GM21526 (cell line): Measurements from ENCODE around the gene ELOF1.
"Not testable (repeated sequence)": the region's sequence is repeated elsewhere in the genome, so short reads cannot be mapped to it uniquely, and the experiment has no call there.

ENCODE experiments used
- ATAC-seq: cut with Tn5 transposase; IDR thresholded peaks from one replicate; pipeline ENCODE4 v1.9.1; 2021; ENCODE audit warnings: moderate library complexity; ENCODE audit not compliant: unreplicated experiment, low FRiP score

ELOF1 gene

DNA sequence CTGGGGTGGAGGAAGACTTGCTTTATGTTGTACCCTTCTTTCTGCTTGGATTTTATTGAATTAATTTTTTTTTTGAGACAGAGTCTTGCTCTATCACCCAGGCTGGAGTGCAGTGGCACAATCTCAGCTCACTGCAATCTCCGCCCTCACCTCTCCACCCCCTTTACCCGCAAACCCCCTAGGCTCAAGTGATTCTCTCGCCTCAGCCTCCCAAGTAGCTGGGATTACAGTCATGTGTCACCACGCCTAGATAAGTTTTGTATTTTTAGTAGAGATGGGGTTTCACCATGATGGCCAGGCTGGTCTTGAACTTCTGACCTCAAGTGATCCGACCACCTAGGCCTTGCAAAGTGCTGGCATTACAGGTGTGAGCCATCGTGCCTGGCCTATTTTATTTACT lies 14.3 kb upstream of the ELOF1 start:
- not testable (repeated sequence) for ATAC-seq

DNA sequence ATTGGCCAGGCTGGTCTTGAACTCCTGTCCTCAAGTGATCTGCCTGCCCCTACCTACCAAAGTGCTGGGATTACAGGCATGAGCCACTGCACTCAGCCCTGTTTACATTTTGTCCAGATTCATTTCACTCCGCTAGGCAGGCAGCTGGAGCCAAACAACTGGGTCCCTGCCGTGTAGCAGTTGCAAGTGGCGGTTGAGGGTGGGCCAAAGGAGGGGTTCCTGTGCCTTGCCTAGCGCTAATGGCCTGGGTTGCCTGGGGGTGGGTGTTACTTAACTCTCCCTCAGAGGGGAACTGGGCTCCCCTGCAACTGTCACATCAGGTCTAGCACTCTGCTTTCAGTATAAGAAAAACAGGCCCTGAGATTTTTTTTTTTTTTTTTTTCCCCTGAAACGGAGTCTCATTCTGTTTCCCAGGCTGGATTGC lies 11.0 kb upstream of the ELOF1 start:
- ATAC-seq = no peak

DNA sequence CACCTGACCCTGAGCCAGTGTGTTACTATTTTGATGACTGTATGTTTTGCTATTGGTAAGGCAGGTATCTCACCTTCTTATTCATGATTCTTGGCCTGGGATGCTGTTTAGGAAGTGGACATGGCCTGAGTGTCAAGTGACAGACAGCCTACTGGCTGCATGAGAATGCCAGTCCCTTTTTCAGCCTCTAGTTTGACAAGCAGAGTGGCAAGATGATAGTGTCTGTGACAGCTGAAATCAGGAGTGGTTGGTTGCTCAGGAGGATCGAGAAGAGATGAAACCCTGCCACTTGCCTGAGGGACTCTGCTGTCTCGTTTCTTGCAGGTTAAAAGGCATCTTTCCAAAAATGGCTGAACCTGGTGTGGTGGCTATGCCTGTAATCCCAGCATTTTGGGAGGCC lies 7.1 kb upstream of the ELOF1 start:
- ATAC-seq = no peak

DNA sequence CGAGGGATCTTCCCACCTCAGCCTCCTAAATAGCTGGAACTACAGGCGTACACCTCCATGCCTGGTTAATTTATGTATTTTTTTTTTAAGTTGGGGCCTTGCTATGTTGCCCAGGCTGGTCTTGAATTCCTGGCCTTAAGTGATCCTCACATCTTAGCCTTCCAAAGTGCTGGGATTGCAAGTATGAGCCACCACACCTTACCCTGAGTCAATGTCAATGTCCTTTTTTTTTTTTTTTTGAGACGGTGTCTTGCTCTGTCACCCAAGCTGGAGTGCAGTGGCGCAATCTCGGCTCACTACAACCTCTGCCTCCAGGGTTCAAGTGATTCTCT lies 6.6 kb upstream of the ELOF1 start:
- not testable (repeated sequence) for ATAC-seq

DNA sequence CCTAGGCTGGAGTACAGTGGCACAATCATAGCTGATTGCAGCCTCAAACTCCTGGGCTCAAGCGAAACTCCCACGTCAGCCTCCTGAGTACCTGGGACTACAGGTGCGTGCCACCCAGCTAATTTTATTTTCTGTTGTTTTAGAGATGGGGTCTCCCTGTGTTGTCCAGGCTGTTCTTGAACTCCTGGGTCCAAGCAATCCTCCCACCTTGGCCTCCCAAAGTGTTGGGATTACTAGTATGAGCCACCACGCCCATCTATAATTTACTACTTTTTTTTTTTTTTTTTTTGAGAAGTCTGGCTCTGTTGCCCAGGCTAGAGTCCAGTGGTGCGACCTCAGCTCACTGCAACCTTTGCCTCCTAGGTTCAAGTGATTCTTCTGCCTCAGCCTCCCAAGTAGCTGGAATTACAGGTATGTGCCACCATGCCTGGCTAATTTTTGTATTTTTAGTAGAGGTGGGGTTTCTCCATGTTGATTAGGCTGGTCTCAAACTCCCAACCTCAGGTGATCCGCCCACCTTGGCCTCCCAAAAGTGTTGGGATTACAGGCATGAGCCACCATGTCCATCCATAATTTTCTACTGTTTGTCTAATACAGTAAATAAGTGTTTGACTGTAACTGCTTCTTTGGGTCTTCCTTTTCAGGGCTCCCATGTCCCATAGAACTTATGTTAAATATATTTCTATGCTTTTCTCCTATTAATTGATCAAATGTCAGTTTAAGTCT lies 5.2 kb upstream of the ELOF1 start:
- not testable (repeated sequence) for ATAC-seq

DNA sequence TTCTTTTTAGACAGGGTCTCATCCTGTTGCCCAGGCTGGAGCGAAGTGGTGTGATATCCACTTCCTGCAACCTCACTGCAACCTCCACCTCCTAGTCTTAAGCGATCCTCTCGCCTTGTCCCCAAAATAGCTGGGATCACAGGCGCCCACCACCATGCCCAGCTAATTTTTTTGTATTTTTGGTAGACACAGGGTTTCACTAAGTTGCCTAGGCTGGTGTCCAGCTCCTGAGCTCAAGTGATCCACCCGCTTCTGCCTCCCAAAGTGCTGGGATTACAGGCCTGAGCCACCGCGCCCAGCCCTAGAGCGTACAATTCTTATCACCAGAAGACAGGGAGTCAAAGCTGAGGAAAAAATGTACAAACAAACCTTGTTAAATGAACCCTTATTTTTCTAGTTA lies 4.5 kb upstream of the ELOF1 start:
- ATAC-seq = no peak

DNA sequence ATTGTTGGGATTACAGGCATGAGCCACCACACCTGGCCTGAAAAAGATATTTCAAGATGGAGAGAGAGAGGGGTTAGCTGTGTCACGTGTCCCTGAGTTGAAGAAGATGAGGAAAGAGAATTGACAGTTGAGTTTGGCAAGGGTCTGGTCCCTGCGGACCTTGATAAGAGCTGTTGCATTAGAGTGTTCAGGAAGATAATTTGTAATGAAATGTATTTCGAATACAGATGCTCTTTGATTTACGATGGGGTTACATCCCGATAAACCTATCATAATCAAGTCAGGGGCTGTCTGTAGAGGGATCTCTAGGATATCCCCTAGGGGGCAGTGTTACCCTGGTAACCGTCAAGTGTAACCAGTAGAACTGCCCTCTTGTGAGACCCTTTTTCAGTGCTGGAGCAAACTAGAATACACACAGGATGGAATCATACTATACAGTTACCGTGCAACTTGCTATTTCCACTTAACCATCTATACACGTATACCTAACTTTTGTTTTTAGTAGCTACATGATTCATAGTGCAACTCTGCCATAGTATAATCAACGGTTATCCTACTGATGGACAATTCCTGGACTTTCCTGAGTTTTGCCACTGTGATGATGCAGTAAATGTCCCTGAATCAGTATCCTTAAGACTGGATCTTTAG lies 1.5 kb upstream of the ELOF1 start:
- no peak for ATAC-seq

DNA sequence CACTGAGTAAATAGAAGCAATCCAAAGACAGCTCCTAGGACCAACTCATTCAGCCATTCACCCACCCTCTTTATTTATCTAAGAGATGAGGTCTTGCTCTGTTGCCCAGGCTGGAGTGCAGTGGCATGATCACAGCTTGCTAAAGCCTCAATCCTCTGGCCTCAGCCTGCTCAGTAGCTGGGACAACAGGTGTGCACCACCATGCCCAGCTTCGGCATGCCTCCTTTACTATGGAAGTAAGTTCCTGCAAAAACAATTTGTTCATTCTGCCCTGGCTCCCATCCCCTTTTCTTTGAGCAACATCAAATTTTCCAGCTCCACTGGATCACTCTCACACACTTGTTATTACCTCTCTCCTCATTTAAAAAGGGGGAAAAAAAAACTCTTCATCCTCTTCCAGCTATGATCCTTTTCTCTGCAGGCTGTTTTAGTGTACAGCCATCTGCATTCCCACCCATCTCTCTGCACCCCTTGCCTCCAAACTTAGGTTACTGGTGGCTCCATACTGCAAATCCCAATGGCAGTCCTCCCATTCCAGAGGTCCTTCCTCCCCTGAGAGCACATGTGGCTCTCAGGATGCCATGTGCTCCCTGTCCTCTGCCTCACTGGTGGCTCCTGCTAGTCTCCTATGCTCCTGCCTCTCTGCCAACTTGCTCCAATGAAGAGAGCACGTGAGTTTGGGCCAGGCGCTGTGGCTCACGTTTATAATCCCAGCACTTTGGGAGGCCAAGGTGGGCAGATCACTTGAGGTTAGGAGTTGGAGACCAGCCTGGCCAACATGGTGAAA lies 2.2 kb downstream of the ELOF1 start:
- no peak for ATAC-seq

DNA sequence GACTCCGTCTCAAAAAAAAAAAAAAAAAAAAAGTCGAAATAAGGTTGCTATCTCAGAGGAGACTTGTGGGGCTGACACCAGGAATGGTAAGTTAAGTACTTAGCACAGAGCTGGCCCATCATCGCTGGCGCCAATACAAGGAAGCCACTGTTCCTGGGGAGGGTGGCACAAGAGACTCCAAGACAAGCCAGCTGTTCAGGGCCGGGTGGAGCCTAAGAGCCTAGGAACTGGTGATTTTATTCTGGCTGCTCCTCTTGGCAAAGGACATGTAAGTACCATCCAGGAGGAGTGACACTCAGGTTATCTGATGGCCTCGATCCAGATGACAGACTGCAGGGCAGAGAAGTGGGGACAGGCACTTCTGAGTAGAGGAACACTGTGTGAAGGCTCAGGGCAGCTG lies 3.8 kb downstream of the ELOF1 start:
- ATAC-seq = no peak

DNA sequence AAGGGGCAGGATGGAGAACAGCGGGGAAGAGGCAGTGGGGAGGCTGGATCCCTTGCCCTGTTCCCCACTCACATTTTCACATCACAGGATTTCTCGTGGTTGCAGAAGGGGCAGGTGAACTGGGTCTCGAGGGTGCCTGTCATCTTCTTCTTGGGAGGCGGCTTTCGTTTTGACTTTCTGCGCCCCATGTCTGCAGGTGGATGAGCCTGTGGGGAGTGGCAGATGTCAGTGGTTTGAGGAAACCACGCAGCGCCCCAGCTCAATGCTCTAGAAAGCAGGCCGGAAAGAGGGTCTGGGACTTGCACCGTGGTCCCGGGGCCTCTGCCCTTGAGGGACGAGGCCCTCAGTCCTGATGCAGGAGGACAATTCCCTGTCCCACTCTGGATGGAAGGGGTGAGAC lies 4.9 kb downstream of the ELOF1 start:
- ATAC-seq = no peak

DNA sequence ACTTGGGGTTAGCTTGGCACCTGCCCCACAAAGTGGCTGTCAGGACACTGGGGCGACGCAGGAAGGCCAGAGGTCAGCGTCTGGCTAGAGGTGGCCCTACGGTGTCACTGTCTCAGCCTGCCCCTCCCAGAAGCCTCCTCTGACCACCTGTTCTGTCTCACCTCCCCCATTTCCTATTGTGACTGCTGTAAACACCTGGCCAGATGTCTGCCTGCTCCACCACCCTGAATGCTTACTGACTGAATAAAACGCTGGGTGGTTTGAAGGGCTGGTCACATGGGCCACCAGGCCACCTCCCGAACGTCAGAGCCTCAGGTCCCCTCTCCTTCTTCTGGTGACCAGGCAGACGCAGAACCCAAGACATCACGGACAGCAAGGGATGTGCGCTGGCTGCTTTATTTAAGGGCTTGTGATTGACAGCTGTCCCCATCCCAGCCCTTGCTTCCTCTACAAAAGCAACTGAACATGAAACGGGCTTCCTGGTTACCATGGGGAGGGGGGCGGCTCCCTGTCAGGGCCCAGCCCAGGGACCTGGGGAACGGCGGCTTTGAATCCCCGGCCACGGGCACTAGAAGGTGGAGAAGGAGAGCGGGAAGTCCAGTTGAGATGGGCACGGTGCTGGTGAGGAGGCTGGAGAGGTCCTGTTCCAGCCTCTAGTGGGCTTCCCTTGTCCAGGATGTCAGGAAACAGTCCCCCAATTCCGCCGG lies 6.2 kb downstream of the ELOF1 start:
- no peak for ATAC-seq

DNA sequence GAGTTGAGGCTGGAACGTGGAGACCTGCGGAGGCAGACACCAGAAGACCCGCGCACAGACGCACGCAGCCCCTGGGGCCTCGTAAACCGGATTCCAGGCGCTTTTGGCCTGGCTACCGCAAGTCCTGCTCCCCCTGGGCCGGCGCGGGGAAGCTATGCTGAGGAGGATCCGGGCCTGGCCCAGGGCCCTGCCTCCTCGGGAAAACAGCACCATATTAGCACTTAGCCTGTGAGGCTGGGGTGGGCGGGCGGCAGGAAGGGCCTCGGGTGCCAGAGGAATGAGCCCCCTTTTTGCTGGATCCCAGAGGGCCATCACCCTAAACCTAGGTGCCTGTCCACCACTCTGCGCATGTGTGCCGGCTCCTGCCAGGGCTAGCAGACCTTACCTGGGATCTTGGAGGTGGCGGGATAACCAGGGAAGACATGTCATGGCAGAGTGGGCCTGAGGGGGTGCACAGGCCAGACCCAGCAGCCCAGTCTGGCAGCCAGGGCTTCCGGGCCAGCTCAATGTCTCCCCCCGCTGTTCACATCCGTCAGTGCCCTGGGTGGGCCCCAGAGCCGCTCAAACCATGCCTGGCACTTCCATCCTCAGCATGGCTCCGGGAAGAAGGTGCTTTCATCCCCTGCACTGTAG lies 7.3 kb downstream of the ELOF1 start:
- no peak for ATAC-seq

DNA sequence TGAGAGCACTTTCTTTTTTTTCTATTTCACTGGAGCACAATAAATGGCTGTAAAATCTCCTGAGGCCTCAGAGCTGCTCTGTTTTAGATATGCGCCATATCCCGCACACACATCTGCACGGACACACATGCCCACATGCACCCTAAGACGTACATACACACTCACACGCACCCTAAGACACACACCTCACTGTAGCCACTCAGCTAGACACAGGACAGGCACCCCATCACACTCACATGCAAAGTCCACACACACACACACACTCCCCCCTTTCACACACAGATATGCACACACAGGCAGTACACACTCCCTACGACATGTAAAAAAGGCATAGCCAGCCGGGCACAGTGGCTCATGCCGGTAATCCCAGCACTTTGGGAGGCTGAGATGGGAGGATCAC lies 8.8 kb downstream of the ELOF1 start:
- ATAC-seq = no peak

DNA sequence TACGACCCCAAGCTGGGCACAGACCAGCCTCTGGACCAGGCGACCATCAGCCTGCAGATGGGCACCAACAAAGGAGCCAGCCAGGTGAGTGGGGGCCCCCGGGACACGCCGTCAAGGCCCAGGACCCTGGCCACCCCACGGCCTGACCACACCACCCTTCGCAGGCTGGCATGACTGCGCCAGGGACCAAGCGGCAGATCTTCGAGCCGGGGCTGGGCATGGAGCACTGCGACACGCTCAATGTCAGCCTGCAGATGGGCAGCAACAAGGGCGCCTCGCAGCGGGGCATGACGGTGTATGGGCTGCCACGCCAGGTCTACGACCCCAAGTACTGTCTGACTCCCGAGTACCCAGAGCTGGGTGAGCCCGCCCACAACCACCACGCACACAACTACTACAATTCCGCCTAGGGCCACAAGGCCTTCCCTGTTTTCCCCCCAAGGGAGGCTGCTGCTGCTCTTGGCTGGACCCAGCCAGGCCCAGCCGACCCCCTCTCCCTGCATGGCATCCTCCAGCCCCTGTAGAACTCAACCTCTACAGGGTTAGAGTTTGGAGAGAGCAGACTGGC lies 9.6 kb downstream of the ELOF1 start:
- ATAC-seq = no peak

DNA sequence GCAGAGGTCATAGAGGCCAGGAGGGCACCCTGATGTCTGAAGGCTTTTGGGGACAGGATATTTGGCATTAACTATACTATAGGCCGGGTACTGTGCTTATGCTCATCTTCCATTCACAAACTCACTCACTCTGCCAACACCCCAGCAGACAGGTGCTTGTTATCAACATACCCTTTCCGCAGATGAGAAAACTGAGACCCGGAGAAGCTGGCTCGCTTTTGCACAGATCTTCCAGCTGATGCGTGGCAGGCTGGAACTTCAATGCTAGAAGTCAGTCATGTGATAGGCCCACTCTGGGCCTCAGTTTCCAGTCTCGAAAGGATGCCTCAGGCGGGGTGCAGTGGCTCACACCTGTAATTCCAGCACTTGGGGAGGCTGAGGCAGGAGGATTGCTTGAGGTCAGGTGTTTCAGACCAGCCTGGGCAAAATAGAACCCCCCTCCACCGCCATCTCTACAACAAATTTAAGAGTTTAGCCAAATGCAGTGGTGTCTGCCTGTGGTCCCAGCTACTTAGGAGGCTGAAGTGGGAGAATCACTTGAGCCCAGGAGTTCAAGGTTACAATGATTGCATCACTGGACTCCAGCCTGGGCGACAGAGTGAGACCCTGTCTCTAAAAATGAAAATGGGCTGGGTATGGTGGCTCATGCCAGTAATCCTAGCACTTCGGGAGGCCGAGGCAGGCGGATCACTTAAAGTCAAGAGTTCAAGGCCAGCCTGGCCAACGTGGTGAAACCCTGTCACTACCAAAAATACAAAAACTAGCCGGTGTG lies 10.9 kb downstream of the ELOF1 start:
- no peak for ATAC-seq

DNA sequence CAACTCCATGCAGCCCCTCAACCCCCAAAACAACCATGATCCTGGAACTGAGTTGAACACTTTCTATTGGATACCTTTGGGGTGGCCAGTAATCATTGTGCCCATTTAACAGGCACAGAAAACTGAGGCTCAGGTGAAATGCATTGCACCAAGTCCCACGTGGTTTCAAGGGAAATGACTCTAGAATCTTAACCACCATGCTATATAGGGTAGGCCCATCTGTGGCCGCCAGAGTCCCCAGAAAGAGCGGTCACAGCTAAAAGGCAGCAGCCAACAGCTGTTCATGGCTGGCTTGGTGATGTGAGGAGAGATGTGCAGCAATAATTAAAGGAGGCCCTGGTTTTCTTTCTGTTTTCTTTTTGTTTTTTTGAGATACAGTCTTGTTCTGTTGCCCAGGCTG lies 17.8 kb downstream of the ELOF1 start:
- ATAC-seq = no peak

DNA sequence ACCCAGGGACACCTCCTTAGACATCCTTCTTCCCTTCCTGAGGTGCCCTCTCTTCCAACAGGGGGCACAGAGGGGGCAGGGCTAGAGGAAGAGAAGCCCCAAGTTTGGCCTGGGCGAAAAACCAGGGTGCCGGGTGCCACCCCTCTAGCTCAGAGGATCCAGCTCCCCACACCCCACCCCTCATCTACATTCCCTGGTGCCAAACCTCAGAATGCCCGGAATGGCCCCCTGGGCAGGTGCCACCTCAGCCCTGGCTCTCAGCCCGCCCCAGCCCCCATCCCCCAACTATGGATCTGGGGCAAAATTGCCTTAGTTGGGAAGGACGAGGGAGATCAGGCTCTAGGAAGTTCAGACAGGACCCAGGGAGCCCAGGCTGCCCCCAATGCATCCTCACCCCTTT lies 18.4 kb downstream of the ELOF1 start:
- no peak for ATAC-seq

DNA sequence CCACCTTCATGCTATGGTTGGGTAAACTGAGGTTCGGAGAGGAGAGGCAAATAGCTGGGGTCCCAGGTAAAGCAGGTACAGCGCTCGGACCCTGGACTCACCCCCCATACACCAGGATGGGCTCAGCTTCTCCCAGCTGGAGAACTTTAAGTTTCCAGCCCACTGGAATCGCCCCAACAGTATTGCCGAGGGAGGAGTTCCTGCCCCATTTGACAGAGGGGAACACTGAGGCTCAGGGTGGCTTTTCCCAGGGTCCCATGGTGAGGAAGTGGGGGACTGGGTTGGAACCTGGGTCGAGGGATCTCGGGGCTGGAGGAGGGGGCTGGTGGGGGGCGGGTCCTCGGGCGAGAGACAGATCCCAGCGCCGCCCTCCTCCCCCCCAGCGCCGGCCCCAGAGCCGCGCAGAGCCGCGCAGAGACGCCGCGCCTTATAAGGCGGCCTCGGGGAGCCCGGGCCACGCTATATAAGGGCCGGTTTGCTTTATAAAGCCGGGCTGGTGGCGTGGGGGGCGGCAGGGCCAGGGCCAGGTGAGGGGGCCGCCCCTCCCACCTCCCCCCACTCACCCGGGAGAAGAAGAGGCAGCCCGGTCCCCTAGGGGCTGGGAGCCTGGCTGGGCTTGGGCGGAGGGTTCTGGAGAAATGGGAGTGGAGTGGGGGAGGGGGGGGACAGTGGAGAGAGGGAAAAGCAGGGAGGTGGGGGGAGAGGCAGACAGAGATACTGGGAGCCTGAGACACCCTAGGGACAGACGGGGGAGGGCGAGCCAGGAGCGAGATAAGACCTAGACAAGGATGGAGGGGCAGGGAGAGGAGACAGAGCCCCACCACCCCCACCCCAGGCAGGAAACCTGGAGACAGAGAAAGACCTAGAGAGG lies 19.3 kb downstream of the ELOF1 start:
- no peak for ATAC-seq
